ENCODE measurements around the gene MAP3K2. TPM values are rescaled to one million over a fixed set of nuclear protein-coding genes. Genes with fewer than 3 reads are reported as not detected.
"Not testable (repeated sequence)": the region's sequence is repeated elsewhere in the genome, so short reads cannot be mapped to it uniquely, and the experiment has no call there.

The MAP3K2 gene
- polyA plus RNA-seq, 3 donors = 16.0 to 86.4 (median 66.3) TPM

GRCh38 chr2:127411653-127412369 lies 24.0 kb upstream of the MAP3K2 start:
- Histone ChIP-seq H3K27ac (ENCODE audit: low read depth in 1 of 2, low read length in 2 of 2) (peak overlapping the region; percentile 71 to 94), H3K4me2 (replicated peaks; ENCODE audit: extremely low read depth, low read length, poor library complexity, severe bottlenecking) (peak overlapping the region; percentile 44), H4K20me1 (ENCODE audit: insufficient read depth, low read length) (no peaks in the 10 kb centered on the region), H3K79me2 (ENCODE audit: insufficient read depth, low read length) (no peaks in the 10 kb centered on the region), H3K4me1 (ENCODE audit: control insufficient read depth in 1 of 2, insufficient read depth in 2 of 2, low read length in 2 of 2) (peaks cover 69 to 81% of the 10 kb centered on the region in 2 donors), H3K9ac (ENCODE audit: insufficient read depth, low read length, poor library complexity, severe bottlenecking) (peak overlapping the region; percentile 61), H3K9me3 (replicated peaks in 1 of 2; ENCODE audit: control insufficient read depth in 1 of 2, insufficient read depth in 1 of 2, low read length in 2 of 2) (no peaks in the 10 kb centered on the region), H3K27me3 (ENCODE audit: control insufficient read depth in 2 of 2, insufficient read depth in 2 of 2, low read length in 2 of 2) (no peaks in the 10 kb centered on the region), H3K4me3 (replicated peaks in 1 of 3; ENCODE audit: low read depth in 2 of 3, low read length in 3 of 3) (peak overlapping the region in 1 of 3 experiments; percentile 45), H2AFZ (ENCODE audit: insufficient read depth, low read depth, low read length, poor library complexity, severe bottlenecking) (no peak overlapping the region), H3K36me3 (replicated peaks in 1 of 2; ENCODE audit: control insufficient read depth in 1 of 2, insufficient read depth in 2 of 2, low read length in 2 of 2) (no peaks in the 10 kb centered on the region)
- peak overlapping the region; percentile 53 to 72 for H3K4me3 Mint-ChIP-seq
- H3K27ac Mint-ChIP-seq = peak overlapping the region; percentile 95 to 100 (median 97)
- WGBS (ENCODE audit: insufficient coverage) = 6% methylated on average over 9 of the region's 12 CpGs
- H3K27me3 Mint-ChIP-seq (ENCODE audit: low read depth in 3 of 3) = peaks cover 6 to 18% (median 12%) of the 10 kb centered on the region in 3 donors
- H3K4me1 Mint-ChIP-seq = peaks cover 71% of the 10 kb centered on the region
- TF ChIP-seq, protein P1, sequence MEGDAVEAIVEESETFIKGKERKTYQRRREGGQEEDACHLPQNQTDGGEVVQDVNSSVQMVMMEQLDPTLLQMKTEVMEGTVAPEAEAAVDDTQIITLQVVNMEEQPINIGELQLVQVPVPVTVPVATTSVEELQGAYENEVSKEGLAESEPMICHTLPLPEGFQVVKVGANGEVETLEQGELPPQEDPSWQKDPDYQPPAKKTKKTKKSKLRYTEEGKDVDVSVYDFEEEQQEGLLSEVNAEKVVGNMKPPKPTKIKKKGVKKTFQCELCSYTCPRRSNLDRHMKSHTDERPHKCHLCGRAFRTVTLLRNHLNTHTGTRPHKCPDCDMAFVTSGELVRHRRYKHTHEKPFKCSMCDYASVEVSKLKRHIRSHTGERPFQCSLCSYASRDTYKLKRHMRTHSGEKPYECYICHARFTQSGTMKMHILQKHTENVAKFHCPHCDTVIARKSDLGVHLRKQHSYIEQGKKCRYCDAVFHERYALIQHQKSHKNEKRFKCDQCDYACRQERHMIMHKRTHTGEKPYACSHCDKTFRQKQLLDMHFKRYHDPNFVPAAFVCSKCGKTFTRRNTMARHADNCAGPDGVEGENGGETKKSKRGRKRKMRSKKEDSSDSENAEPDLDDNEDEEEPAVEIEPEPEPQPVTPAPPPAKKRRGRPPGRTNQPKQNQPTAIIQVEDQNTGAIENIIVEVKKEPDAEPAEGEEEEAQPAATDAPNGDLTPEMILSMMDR (IDR thresholded peaks at IDR 0.05) = no peak
- no peaks in the 10 kb centered on the region for H3K9me3 Mint-ChIP-seq
- peak; percentile 96 to 99 (median 97) for DNase-seq
- H3K36me3 Mint-ChIP-seq = peaks cover 0 to 1% of the 10 kb centered on the region in 2 donors
- intact Hi-C loops (cut with micrococcal nuclease) = loop anchor here (1.0 to 10.0 kb wide), 3 partner anchors 23 to 347 kb away; partner anchors contain the start of gene MAP3K2 (in 1 of the 2)

GRCh38 chr2:127410871-127411652 lies 23.3 kb upstream of the MAP3K2 start:
- H3K9ac ChIP-seq (ENCODE audit: insufficient read depth, low read length, poor library complexity, severe bottlenecking) = peak overlapping the region; percentile 61
- H3K4me3 ChIP-seq (replicated peaks in 1 of 3; ENCODE audit: low read depth in 2 of 3, low read length in 3 of 3) = peak overlapping the region in 1 of 3 experiments; percentile 45
- peaks cover 2 to 11% (median 4%) of the 10 kb centered on the region in 3 donors for H3K27me3 Mint-ChIP-seq (ENCODE audit: low read depth in 3 of 3)
- peak overlapping the region; percentile 44 for H3K4me2 ChIP-seq (replicated peaks; ENCODE audit: extremely low read depth, low read length, poor library complexity, severe bottlenecking)
- DNase-seq = peak; percentile 39 to 65 (median 56)
- peak overlapping the region; percentile 71 to 94 for H3K27ac ChIP-seq (ENCODE audit: low read depth in 1 of 2, low read length in 2 of 2)
- no peaks in the 10 kb centered on the region for H3K9me3 ChIP-seq (replicated peaks in 1 of 2; ENCODE audit: control insufficient read depth in 1 of 2, insufficient read depth in 1 of 2, low read length in 2 of 2)
- no peaks in the 10 kb centered on the region for H3K27me3 ChIP-seq (ENCODE audit: control insufficient read depth in 2 of 2, insufficient read depth in 2 of 2, low read length in 2 of 2)
- TF ChIP-seq, protein P1 (IDR thresholded peaks at IDR 0.05) = no peak
- peak overlapping the region; percentile 10 for H2AFZ ChIP-seq (ENCODE audit: insufficient read depth, low read depth, low read length, poor library complexity, severe bottlenecking)
- peak overlapping the region; percentile 53 to 72 for H3K4me3 Mint-ChIP-seq
- H3K4me1 Mint-ChIP-seq = peaks cover 64% of the 10 kb centered on the region
- H3K27ac Mint-ChIP-seq = peak overlapping the region; percentile 95 to 100 (median 97)
- H3K36me3 Mint-ChIP-seq = peaks cover 0 to 1% of the 10 kb centered on the region in 2 donors
- no CpG with 5 or more reads among the region's 6 CpGs for WGBS (ENCODE audit: insufficient coverage)
- no peaks in the 10 kb centered on the region for H3K36me3 ChIP-seq (replicated peaks in 1 of 2; ENCODE audit: control insufficient read depth in 1 of 2, insufficient read depth in 2 of 2, low read length in 2 of 2)
- H3K9me3 Mint-ChIP-seq = no peaks in the 10 kb centered on the region
- H3K79me2 ChIP-seq (ENCODE audit: insufficient read depth, low read length) = no peaks in the 10 kb centered on the region
- H4K20me1 ChIP-seq (ENCODE audit: insufficient read depth, low read length) = no peaks in the 10 kb centered on the region
- intact Hi-C loops (cut with micrococcal nuclease) = loop anchor here in 1 of 2 donors (2.0 to 10.0 kb wide), 2 partner anchors 22 to 346 kb away; no protein-coding TSS in a partner anchor
- peaks cover 62 to 75% of the 10 kb centered on the region in 2 donors for H3K4me1 ChIP-seq (ENCODE audit: control insufficient read depth in 1 of 2, insufficient read depth in 2 of 2, low read length in 2 of 2)

- intact Hi-C loops (cut with micrococcal nuclease) = loop anchor here in 1 of 2 donors (2.0 to 10.0 kb wide), 2 partner anchors 21 to 345 kb away; no protein-coding TSS in a partner anchor
- H3K27ac Mint-ChIP-seq = peak overlapping the region in 3 of 7 donors; percentile 46 to 98 (median 97)
- peaks cover 67 to 77% of the 10 kb centered on the region in 2 donors for H3K4me1 ChIP-seq (ENCODE audit: control insufficient read depth in 1 of 2, insufficient read depth in 2 of 2, low read length in 2 of 2)
Observed at GRCh38 chr2:127409716-127410115, 21.9 kb upstream of the MAP3K2 start.

More at GRCh38 chr2:127409716-127410115, 21.9 kb upstream of the MAP3K2 start:
- H3K79me2 ChIP-seq (ENCODE audit: insufficient read depth, low read length); H3K36me3 Mint-ChIP-seq; H3K27me3 ChIP-seq (ENCODE audit: control insufficient read depth in 2 of 2, insufficient read depth in 2 of 2, low read length in 2 of 2); DNase-seq; H3K36me3 ChIP-seq (replicated peaks in 1 of 2; ENCODE audit: control insufficient read depth in 1 of 2, insufficient read depth in 2 of 2, low read length in 2 of 2); H3K9me3 Mint-ChIP-seq; H3K27me3 Mint-ChIP-seq (ENCODE audit: low read depth in 3 of 3); H3K4me2 ChIP-seq (replicated peaks; ENCODE audit: extremely low read depth, low read length, poor library complexity, severe bottlenecking); H4K20me1 ChIP-seq (ENCODE audit: insufficient read depth, low read length); H3K4me3 ChIP-seq (replicated peaks in 1 of 3; ENCODE audit: low read depth in 2 of 3, low read length in 3 of 3); H2AFZ ChIP-seq (ENCODE audit: insufficient read depth, low read depth, low read length, poor library complexity, severe bottlenecking); H3K9me3 ChIP-seq (replicated peaks in 1 of 2; ENCODE audit: control insufficient read depth in 1 of 2, insufficient read depth in 1 of 2, low read length in 2 of 2); H3K9ac ChIP-seq (ENCODE audit: insufficient read depth, low read length, poor library complexity, severe bottlenecking); H3K4me3 Mint-ChIP-seq; H3K27ac ChIP-seq (ENCODE audit: low read depth in 1 of 2, low read length in 2 of 2): not testable (repeated sequence)
- 100% methylated on average over 3 of the region's 8 CpGs for WGBS (ENCODE audit: insufficient coverage)
- peaks cover 68% of the 10 kb centered on the region for H3K4me1 Mint-ChIP-seq

Data from CD14-positive monocyte (primary cell).